ENCODE measurements around the gene PTPRN2. TPM values are rescaled to one million over a fixed set of nuclear protein-coding genes. Genes with fewer than 3 reads are reported as not detected.
A peak's percentile ranks its signal among the peaks of the same experiment; 100 is the strongest.

Gene PTPRN2
- total RNA-seq, 1 experiment from 2014 or later, result not detected

GRCh38 chr7:158404031-158404761 lies 183.4 kb downstream of the PTPRN2 start:
- ChIA-PET POLR2A (ENCODE audit: unreplicated experiment) (no interaction called here), CTCF (interaction anchor here (0.7 kb wide), 1 partner anchor 1239 kb away, joined by 3 read pairs; no protein-coding TSS in a partner anchor)
- peak; percentile 78; the same call in 1 of the 2 replicates for TF ChIP-seq EZH2 (IDR thresholded peaks at IDR 0.05; ENCODE audit: low read depth)
- TF ChIP-seq, protein P1, sequence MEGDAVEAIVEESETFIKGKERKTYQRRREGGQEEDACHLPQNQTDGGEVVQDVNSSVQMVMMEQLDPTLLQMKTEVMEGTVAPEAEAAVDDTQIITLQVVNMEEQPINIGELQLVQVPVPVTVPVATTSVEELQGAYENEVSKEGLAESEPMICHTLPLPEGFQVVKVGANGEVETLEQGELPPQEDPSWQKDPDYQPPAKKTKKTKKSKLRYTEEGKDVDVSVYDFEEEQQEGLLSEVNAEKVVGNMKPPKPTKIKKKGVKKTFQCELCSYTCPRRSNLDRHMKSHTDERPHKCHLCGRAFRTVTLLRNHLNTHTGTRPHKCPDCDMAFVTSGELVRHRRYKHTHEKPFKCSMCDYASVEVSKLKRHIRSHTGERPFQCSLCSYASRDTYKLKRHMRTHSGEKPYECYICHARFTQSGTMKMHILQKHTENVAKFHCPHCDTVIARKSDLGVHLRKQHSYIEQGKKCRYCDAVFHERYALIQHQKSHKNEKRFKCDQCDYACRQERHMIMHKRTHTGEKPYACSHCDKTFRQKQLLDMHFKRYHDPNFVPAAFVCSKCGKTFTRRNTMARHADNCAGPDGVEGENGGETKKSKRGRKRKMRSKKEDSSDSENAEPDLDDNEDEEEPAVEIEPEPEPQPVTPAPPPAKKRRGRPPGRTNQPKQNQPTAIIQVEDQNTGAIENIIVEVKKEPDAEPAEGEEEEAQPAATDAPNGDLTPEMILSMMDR (conservative IDR thresholded peaks at IDR 0.05), result no peak

DNA sequence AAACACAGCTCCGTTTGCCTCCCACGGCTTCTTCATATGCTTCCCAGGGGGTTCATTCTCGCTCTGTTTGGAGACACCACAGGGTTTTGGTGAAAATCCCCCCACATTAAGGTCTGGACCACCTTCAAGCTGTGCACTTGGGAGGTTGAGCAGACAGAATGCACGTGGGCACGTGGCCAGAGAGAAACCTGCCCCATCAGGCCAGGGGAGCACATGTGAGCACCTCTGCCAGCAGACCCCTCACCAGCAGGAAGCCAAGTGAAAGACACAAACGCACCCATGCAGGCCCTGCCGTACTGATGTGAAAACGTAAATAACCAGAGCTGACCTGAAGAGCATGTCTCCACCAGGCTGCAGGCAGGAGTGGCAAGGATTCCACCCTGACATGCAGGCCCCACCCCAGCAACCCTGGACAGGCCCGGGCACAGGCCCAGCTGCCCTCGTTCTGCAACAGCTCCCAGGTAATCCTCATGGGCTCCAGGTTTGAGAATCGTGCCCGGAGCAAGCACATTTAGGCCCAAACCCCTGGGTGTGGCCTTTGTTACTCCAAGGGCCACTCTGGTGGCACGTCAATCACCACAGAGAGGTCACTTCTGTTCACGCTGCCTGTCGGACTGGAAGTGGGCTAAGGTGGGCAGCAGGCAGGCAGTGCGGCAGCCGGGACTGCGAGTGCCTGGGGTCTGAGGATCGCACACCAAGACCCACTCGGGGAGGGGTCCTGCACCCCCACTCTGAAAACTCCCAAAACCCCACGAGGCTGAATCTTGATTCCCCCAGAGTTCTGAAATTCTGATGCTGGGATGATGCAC lies 184.4 kb downstream of the PTPRN2 start:
- Histone ChIP-seq H3K27ac (no peak overlapping the region), H3K4me2 (no peak overlapping the region), H3K9me3 (ENCODE audit: insufficient read depth, low read depth) (no peaks in the 10 kb centered on the region), H3K27me3 (ENCODE audit: insufficient read depth, low read depth) (peaks cover 85% of the 10 kb centered on the region), H3K4me1 (replicated peaks; ENCODE audit: insufficient read depth) (no peaks in the 10 kb centered on the region), H3K79me2 (ENCODE audit: low read depth) (no peaks in the 10 kb centered on the region), H4K20me1 (ENCODE audit: insufficient read depth) (no peaks in the 10 kb centered on the region), H3F3A (ENCODE audit: insufficient read depth, low read depth) (no peaks in the 10 kb centered on the region), H3K36me3 (ENCODE audit: low read depth) (no peaks in the 10 kb centered on the region), H3K4me3 (no peak overlapping the region), H2AFZ (no peak overlapping the region), H3K9me2 (ENCODE audit: insufficient read depth) (no peaks in the 10 kb centered on the region)
- CTCF ChIA-PET, result interaction anchor here (0.7 kb wide), 1 partner anchor 1238 kb away, joined by 3 read pairs; no protein-coding TSS in a partner anchor
- POLR2A ChIA-PET (ENCODE audit: unreplicated experiment), result no interaction called here
- TF ChIP-seq EZH2 (IDR thresholded peaks at IDR 0.05; ENCODE audit: low read depth), result no peak
- TF ChIP-seq, protein P1 (conservative IDR thresholded peaks at IDR 0.05), result no peak
- intact Hi-C loops (cut with micrococcal nuclease; ENCODE audit: unreplicated experiment), result no loop called here
- BruUV-seq (replicated peaks), result no TSS peak
- DNase-seq, result no peak

More at GRCh38 chr7:158404031-158404761, 183.4 kb downstream of the PTPRN2 start:
- H3K27me3 ChIP-seq (ENCODE audit: insufficient read depth, low read depth), result peaks cover 85% of the 10 kb centered on the region
- no peaks in the 10 kb centered on the region for H3K79me2 ChIP-seq (ENCODE audit: low read depth)
- H2AFZ ChIP-seq, result no peak overlapping the region
- no peak overlapping the region for H3K4me3 ChIP-seq
- H3K4me1 ChIP-seq (replicated peaks; ENCODE audit: insufficient read depth), result no peaks in the 10 kb centered on the region
- BruUV-seq (replicated peaks), result no TSS peak
- no peaks in the 10 kb centered on the region for H3K36me3 ChIP-seq (ENCODE audit: low read depth)
- H3K9me2 ChIP-seq (ENCODE audit: insufficient read depth), result no peaks in the 10 kb centered on the region
- intact Hi-C loops (cut with micrococcal nuclease; ENCODE audit: unreplicated experiment), result no loop called here
- no peak for DNase-seq
- H3K4me2 ChIP-seq, result no peak overlapping the region
- H3F3A ChIP-seq (ENCODE audit: insufficient read depth, low read depth), result no peaks in the 10 kb centered on the region
- no peak overlapping the region for H3K27ac ChIP-seq
- no peaks in the 10 kb centered on the region for H3K9me3 ChIP-seq (ENCODE audit: insufficient read depth, low read depth)
- no peaks in the 10 kb centered on the region for H4K20me1 ChIP-seq (ENCODE audit: insufficient read depth)

- intact Hi-C loops (cut with micrococcal nuclease; ENCODE audit: unreplicated experiment), result no loop called here
- POLR2A ChIA-PET (ENCODE audit: unreplicated experiment), result no interaction called here
- H3K4me1 ChIP-seq (replicated peaks; ENCODE audit: insufficient read depth), result no peaks in the 10 kb centered on the region
- peaks cover 87% of the 10 kb centered on the region for H3K27me3 ChIP-seq (ENCODE audit: insufficient read depth, low read depth)
- no peaks in the 10 kb centered on the region for H3K9me3 ChIP-seq (ENCODE audit: insufficient read depth, low read depth)
- H3K27ac ChIP-seq, result no peak overlapping the region
- no peak overlapping the region for H3K4me2 ChIP-seq
- CTCF ChIA-PET, result no interaction called here
- no peaks in the 10 kb centered on the region for H3K36me3 ChIP-seq (ENCODE audit: low read depth)
- no peak overlapping the region for H2AFZ ChIP-seq
- H3K4me3 ChIP-seq, result no peak overlapping the region
- H3K79me2 ChIP-seq (ENCODE audit: low read depth), result no peaks in the 10 kb centered on the region
- no peak for DNase-seq
- TF ChIP-seq, protein P1 (conservative IDR thresholded peaks at IDR 0.05), result no peak
- TF ChIP-seq EZH2 (IDR thresholded peaks at IDR 0.05; ENCODE audit: low read depth), result no peak
- BruUV-seq (replicated peaks), result no TSS peak
- H3F3A ChIP-seq (ENCODE audit: insufficient read depth, low read depth), result no peaks in the 10 kb centered on the region
- H3K9me2 ChIP-seq (ENCODE audit: insufficient read depth), result no peaks in the 10 kb centered on the region
- H4K20me1 ChIP-seq (ENCODE audit: insufficient read depth), result no peaks in the 10 kb centered on the region
Observed at GRCh38 chr7:158402471-158402870, 185.2 kb downstream of the PTPRN2 start.

Data from PC-9 (cell line).